ENCODE data around the gene PDRG1. TPM values are rescaled to one million over a fixed set of nuclear protein-coding genes. Genes with fewer than 3 reads are reported as not detected.

PDRG1 gene
- total RNA-seq, 2 donors from 2014 or later = 3.0 to 4.7 TPM

DNA sequence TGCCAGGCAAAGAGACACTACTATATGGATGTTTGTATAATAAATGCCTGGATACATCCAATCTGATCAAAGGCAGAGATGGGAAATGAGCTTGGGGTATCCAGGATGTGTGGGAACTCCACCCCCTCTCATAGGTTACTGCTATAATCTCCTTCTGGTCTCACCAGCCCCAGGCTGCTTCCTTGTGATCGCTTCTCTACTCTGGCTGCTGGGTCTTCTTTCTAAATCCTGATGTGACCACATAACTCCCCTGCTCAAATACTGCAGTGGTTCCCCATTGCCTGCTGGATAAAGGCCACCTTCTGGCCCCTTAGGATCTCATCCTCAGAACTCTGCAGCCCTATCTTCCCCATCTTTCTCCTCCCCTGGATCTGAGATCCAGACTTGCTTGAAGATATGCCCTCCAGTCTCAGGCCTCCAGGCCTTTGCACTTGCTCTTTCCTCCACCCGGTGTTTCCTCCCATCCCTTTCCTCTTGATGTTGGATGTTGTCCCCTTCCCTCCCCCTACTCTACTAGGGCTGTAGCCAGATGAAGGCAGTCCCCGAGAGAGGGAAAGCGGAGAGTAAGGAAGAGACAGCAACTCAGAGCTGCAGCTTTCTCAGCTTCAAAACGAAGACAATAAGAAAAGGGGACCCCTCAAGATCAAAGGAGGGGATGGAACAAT, 15.3 kb upstream of the PDRG1 start:
- Histone ChIP-seq H3K4me3 (no peak overlapping the region), H3K9me3 (no peaks in the 10 kb centered on the region), H3K27ac (no peak overlapping the region), H3K27me3 (replicated peaks; ENCODE audit: insufficient read depth) (no peaks in the 10 kb centered on the region), H3K36me3 (no peaks in the 10 kb centered on the region), H3K4me1 (ENCODE audit: control insufficient read depth in 1 of 2, low read depth in 2 of 2) (no peaks in the 10 kb centered on the region)
- DNase-seq (ENCODE audit: low spot score) (no peak), ATAC-seq (ENCODE audit: insufficient number of reproducible peaks, low FRiP score, low read depth) (no peak)
- TF ChIP-seq, protein P1, sequence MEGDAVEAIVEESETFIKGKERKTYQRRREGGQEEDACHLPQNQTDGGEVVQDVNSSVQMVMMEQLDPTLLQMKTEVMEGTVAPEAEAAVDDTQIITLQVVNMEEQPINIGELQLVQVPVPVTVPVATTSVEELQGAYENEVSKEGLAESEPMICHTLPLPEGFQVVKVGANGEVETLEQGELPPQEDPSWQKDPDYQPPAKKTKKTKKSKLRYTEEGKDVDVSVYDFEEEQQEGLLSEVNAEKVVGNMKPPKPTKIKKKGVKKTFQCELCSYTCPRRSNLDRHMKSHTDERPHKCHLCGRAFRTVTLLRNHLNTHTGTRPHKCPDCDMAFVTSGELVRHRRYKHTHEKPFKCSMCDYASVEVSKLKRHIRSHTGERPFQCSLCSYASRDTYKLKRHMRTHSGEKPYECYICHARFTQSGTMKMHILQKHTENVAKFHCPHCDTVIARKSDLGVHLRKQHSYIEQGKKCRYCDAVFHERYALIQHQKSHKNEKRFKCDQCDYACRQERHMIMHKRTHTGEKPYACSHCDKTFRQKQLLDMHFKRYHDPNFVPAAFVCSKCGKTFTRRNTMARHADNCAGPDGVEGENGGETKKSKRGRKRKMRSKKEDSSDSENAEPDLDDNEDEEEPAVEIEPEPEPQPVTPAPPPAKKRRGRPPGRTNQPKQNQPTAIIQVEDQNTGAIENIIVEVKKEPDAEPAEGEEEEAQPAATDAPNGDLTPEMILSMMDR (IDR thresholded peaks at IDR 0.05) = no peak

DNA sequence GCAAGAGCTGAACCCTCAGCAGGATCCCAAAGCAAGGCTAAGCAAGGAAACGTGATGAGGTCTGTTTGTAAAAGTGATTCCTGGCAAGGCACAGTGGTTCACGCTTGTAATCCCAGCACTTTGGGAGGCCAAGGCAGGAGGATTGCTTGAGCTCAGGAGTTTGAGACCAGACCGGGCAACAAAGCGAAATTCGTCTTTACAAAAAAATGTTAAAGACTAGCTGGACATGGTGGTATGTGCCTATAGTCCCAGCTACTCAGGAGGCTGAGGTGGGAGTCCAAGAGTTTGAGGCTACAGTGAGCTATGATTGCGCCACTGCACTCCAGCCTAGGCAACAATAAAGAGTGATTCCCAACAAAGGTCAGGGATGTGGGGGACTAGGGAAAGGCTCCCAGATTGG, 12.0 kb upstream of the PDRG1 start:
- H3K9me3 ChIP-seq = no peaks in the 10 kb centered on the region
- no peaks in the 10 kb centered on the region for H3K36me3 ChIP-seq
- DNase-seq (ENCODE audit: low spot score) (no peak), ATAC-seq (ENCODE audit: insufficient number of reproducible peaks, low FRiP score, low read depth) (no peak)
- H3K27ac ChIP-seq = no peak overlapping the region
- TF ChIP-seq, protein P1 (IDR thresholded peaks at IDR 0.05) = no peak
- H3K4me1 ChIP-seq (ENCODE audit: control insufficient read depth in 1 of 2, low read depth in 2 of 2) = no peaks in the 10 kb centered on the region
- H3K4me3 ChIP-seq = no peak overlapping the region
- no peaks in the 10 kb centered on the region for H3K27me3 ChIP-seq (replicated peaks; ENCODE audit: insufficient read depth)

DNA sequence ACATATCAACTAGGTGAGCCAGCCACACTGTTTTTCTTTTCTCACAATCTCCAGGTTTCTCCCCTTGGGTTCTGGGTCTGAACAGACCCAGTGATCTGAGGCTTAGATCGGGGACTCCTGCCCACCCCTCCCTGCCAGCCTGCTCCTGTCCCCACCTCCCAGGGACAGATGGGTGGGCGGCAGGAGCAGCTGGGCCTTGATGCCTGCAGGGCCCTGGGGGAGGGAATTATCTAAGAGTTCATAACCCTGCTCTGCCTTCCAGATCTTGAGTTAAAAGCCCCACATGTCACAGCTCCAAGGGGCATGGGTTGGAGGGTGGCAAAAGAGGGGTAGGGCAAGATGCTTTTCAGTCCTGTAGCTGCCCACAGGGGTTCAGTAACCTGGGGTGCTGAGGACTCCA, 10.9 kb upstream of the PDRG1 start:
- Histone ChIP-seq H3K27ac (no peak overlapping the region), H3K36me3 (no peaks in the 10 kb centered on the region), H3K4me3 (no peak overlapping the region), H3K9me3 (no peaks in the 10 kb centered on the region), H3K4me1 (ENCODE audit: control insufficient read depth in 1 of 2, low read depth in 2 of 2) (no peaks in the 10 kb centered on the region), H3K27me3 (replicated peaks; ENCODE audit: insufficient read depth) (no peaks in the 10 kb centered on the region)
- TF ChIP-seq, protein P1 (IDR thresholded peaks at IDR 0.05) = no peak
- no peak for ATAC-seq (ENCODE audit: insufficient number of reproducible peaks, low FRiP score, low read depth)
- no peak for DNase-seq (ENCODE audit: low spot score)

DNA sequence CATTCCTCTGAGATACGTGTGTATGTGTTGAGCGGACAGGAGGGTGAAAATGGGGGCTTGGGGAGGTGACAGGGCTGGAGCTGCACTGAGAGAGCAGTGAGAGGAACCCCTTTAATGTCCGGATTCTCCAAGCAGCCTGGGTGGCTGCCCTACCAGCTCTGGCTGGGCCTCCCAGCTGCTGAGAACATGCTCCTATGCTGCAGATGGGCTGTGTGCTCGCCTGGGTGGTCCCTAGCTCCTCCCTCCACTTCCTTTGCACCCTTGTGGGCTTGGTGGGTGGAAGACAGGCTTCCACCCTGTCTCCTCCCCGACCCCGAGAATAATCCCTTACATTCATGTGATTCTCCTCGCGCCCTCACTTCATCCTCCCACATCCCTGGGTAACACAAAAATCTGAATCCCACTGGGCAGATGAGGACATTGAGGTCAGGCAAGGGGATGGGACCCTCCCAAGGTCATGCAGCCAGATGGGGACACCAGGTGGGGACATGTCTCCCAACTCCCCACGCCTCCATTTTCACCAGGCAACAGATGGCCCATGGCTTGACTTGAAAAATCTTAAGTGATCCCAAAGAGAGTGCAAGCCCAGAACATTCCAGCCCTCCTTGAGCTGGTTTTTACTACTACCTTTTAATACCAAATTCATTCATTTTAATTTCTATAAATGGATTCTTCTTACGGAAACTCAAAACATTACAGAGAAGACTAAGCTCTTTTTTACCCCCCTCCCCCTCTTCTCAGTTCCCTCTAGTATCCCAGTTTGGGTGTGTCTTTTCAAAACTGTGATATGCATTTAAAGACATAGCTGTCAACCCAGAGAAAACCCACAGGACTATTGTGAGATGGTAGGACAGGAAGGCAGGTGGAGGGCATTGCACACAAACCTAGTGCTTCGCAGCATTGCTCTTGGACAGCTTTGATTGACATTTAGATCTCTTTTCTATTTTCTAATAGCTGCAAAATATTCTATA, 5.0 kb upstream of the PDRG1 start:
- H3K27me3 ChIP-seq (replicated peaks; ENCODE audit: insufficient read depth) = no peaks in the 10 kb centered on the region
- H3K4me3 ChIP-seq = no peak overlapping the region
- H3K9me3 ChIP-seq = no peaks in the 10 kb centered on the region
- TF ChIP-seq, protein P1 (IDR thresholded peaks at IDR 0.05) = no peak
- no peak overlapping the region for H3K27ac ChIP-seq
- H3K36me3 ChIP-seq = no peaks in the 10 kb centered on the region
- no peak for DNase-seq (ENCODE audit: low spot score)
- no peak for ATAC-seq (ENCODE audit: insufficient number of reproducible peaks, low FRiP score, low read depth)
- H3K4me1 ChIP-seq (ENCODE audit: control insufficient read depth in 1 of 2, low read depth in 2 of 2) = no peaks in the 10 kb centered on the region

DNA sequence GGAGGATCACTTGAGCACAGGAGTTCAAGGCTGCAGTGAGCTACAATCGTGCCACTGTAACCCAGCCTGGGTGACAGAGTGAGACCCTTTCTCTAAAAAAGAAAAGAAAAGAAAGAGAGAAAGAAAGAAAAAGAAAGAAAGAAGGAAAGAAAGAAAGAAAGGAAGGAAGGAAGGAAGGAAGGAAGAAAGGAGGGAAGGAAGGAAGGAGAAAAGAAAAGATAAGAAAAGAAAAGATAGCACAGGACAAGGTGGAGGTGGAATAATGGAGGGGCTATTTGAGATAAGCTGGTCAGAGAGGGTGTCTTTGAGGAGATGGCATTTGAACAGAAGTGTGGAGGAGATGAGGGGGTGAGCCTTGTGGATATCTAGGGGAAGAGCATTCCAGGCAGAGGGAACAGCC, 2.7 kb upstream of the PDRG1 start:
- ATAC-seq (ENCODE audit: insufficient number of reproducible peaks, low FRiP score, low read depth) (no peak), DNase-seq (ENCODE audit: low spot score) (no peak)
- Histone ChIP-seq H3K36me3 (no peaks in the 10 kb centered on the region), H3K9me3 (no peaks in the 10 kb centered on the region), H3K4me1 (ENCODE audit: control insufficient read depth in 1 of 2, low read depth in 2 of 2) (peaks cover 11 to 20% of the 10 kb centered on the region in 2 donors), H3K4me3 (no peak overlapping the region), H3K27ac (no peak overlapping the region), H3K27me3 (replicated peaks; ENCODE audit: insufficient read depth) (no peaks in the 10 kb centered on the region)
- TF ChIP-seq, protein P1 (IDR thresholded peaks at IDR 0.05) = no peak

Data from thoracic aorta (tissue), 2 donors.